ENCODE measurements around the gene CASS4. TPM values are rescaled to one million over a fixed set of nuclear protein-coding genes. Genes with fewer than 3 reads are reported as not detected.

CASS4 gene
- total RNA-seq, 1 experiment from 2014 or later, result 0.13 TPM

- Mint-ChIP-seq H3K27me3 (ENCODE audit: low read depth) (peaks cover 11% of the 10 kb centered on the region), H3K36me3 (no peaks in the 10 kb centered on the region), H3K27ac (no peak overlapping the region), H3K4me3 (no peak overlapping the region), H3K4me1 (peaks cover 5% of the 10 kb centered on the region; the same call in 1 of the 2 replicates), H3K9me3 (no peaks in the 10 kb centered on the region)
- ChIA-PET POLR2A (no interaction called here), CTCF (interaction anchor here (1.3 kb wide), 1 partner anchor 103 kb away, joined by 3 read pairs; no protein-coding TSS in a partner anchor)
- TF ChIP-seq PRDM15 (CRISPR knock-in tag; IDR thresholded peaks at IDR 0.05) (no peak), ZNF138 (CRISPR knock-in tag; conservative IDR thresholded peaks at IDR 0.05) (no peak), E2F4 (CRISPR knock-in tag; IDR thresholded peaks at IDR 0.05; ENCODE audit: borderline replicate concordance, low read depth) (no peak), ZNF425 (CRISPR knock-in tag; conservative IDR thresholded peaks at IDR 0.05) (no peak), FOXK1 (CRISPR knock-in tag; IDR thresholded peaks at IDR 0.05) (no peak), ETV6 (CRISPR knock-in tag; IDR thresholded peaks at IDR 0.05) (no peak), SOX15 (CRISPR knock-in tag; IDR thresholded peaks at IDR 0.05) (no peak), TEAD1 (CRISPR knock-in tag; IDR thresholded peaks at IDR 0.05) (no peak), HMGA2 (CRISPR knock-in tag; IDR thresholded peaks at IDR 0.05) (no peak), NR2C2 (CRISPR knock-in tag; IDR thresholded peaks at IDR 0.05) (no peak)
- DNase-seq (ENCODE audit: low spot score), result no peak
- peak; percentile 50 for ATAC-seq
These were observed 35.2 kb downstream of the CASS4 start for GRCh38 chr20:56447227-56447626.

- POLR2A ChIA-PET, result no interaction called here
- no peak for DNase-seq (ENCODE audit: low spot score)
- H3K27me3 Mint-ChIP-seq (ENCODE audit: low read depth), result peaks cover 17% of the 10 kb centered on the region
These were observed 37.4 kb downstream of the CASS4 start for GRCh38 chr20:56449459-56449858.

GRCh38 chr20:56451056-56451765 is 39.2 kb downstream of the CASS4 start:
- POLR2A ChIA-PET, result no interaction called here
- Mint-ChIP-seq H3K4me1 (peaks cover 5% of the 10 kb centered on the region; the same call in 1 of the 2 replicates), H3K9me3 (no peaks in the 10 kb centered on the region), H3K4me3 (no peak overlapping the region), H3K27ac (no peak overlapping the region), H3K36me3 (no peaks in the 10 kb centered on the region), H3K27me3 (ENCODE audit: low read depth) (peaks cover 10% of the 10 kb centered on the region; the same call in 1 of the 2 replicates)
- ATAC-seq, result no peak
- CTCF ChIA-PET, result no interaction called here
- DNase-seq (ENCODE audit: low spot score), result no peak
- TF ChIP-seq TP53 (CRISPR knock-in tag; IDR thresholded peaks at IDR 0.05), result no peak
- TF ChIP-seq ZMAT4 (CRISPR knock-in tag; IDR thresholded peaks at IDR 0.05), result no peak
- no peak for TF ChIP-seq CBFB (CRISPR knock-in tag; IDR thresholded peaks at IDR 0.05; ENCODE audit: low read depth)
- no peak for TF ChIP-seq ZSCAN18 (CRISPR knock-in tag; IDR thresholded peaks at IDR 0.05)
- TF ChIP-seq ATF3 (CRISPR knock-in tag; conservative IDR thresholded peaks at IDR 0.05), result no peak
- no peak for TF ChIP-seq ZNF671 (CRISPR knock-in tag; IDR thresholded peaks at IDR 0.05)
- no peak for TF ChIP-seq ZBTB43 (CRISPR knock-in tag; IDR thresholded peaks at IDR 0.05)
- no peak for TF ChIP-seq IRF2 (CRISPR knock-in tag; IDR thresholded peaks at IDR 0.05; ENCODE audit: borderline replicate concordance, low read depth)
- TF ChIP-seq KAT7 (CRISPR knock-in tag; IDR thresholded peaks at IDR 0.05; ENCODE audit: borderline replicate concordance), result no peak
- TF ChIP-seq MAX (CRISPR knock-in tag; IDR thresholded peaks at IDR 0.05), result no peak

More at GRCh38 chr20:56449459-56449858, 37.4 kb downstream of the CASS4 start:
- no peak for ATAC-seq
- H3K36me3 Mint-ChIP-seq, result no peaks in the 10 kb centered on the region
- H3K4me3 Mint-ChIP-seq, result no peak overlapping the region
- CTCF ChIA-PET, result no interaction called here
- H3K9me3 Mint-ChIP-seq, result no peaks in the 10 kb centered on the region
- TF ChIP-seq HMGA2 (CRISPR knock-in tag; IDR thresholded peaks at IDR 0.05) (peak; percentile 93), MAX (CRISPR knock-in tag; IDR thresholded peaks at IDR 0.05) (no peak)
- H3K4me1 Mint-ChIP-seq, result peaks cover 5% of the 10 kb centered on the region; the same call in 1 of the 2 replicates
- no peak overlapping the region for H3K27ac Mint-ChIP-seq
